ENCODE data around the gene KCNAB2. TPM values are rescaled to one million over a fixed set of nuclear protein-coding genes. Genes with fewer than 3 reads are reported as not detected.

KCNAB2 gene
- total RNA-seq, 4 donors from 2014 or later = 10.9 to 12.6 (median 11.7) TPM

GRCh38 chr1:6077919-6078318, 32.2 kb downstream of the KCNAB2 start:
- Histone ChIP-seq H3K27me3 (no peaks in the 10 kb centered on the region), H3K4me3 (no peak overlapping the region)

DNA sequence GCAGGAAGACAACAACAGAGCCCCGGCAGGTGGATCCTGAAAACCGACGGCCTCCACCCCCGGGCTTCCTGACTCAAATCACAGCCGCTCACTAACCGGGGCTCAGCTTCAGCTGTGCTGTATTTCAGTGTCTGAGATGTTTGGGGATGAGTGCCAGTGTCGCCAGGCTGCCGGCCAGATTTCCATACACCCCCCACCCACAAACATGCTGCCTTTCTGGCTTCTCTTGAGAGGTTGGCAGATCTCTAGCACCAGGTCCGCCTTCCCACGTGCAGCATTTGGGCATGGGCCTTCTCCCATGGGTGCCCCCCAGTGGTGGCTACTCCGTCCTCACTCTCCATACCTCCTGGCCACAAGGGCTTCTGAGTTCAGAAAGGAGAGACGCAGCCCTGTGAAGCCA, 34.8 kb downstream of the KCNAB2 start:
- WGBS, 2 donors (ENCODE audit: low coverage in 1 of 2) = 34 to 36% methylated on average over 4 of the region's 12 CpGs
- Histone ChIP-seq H3K27me3 (no peaks in the 10 kb centered on the region), H3K4me1 (peaks cover 0 to 31% (median 0%) of the 10 kb centered on the region in 3 donors), H3K36me3 (peaks cover 0 to 5% of the 10 kb centered on the region in 2 donors), H3K27ac (no peak overlapping the region), H3K9me3 (no peaks in the 10 kb centered on the region), H3K4me3 (no peak overlapping the region)
- no peak for ATAC-seq
- TF ChIP-seq CTCF (IDR thresholded peaks at IDR 0.05) (no peak), POLR2AphosphoS5 (IDR thresholded peaks at IDR 0.05) (no peak), POLR2A (IDR thresholded peaks at IDR 0.05) (no peak), EP300 (IDR thresholded peaks at IDR 0.05) (no peak)

More at GRCh38 chr1:6077919-6078318, 32.2 kb downstream of the KCNAB2 start:
- 96 to 100% methylated on average over 3 to 10 of the region's 16 CpGs for whole genome bisulfite sequencing, 2 donors (ENCODE audit: low coverage in 1 of 2)
- TF ChIP-seq POLR2A (IDR thresholded peaks at IDR 0.05) = no peak
- no peak for TF ChIP-seq CTCF (IDR thresholded peaks at IDR 0.05)
- TF ChIP-seq EP300 (IDR thresholded peaks at IDR 0.05) = no peak
- TF ChIP-seq POLR2AphosphoS5 (IDR thresholded peaks at IDR 0.05) = no peak
- Histone ChIP-seq H3K4me1 (peaks cover 0 to 18% (median 0%) of the 10 kb centered on the region in 3 donors), H3K36me3 (peaks cover 0 to 14% of the 10 kb centered on the region in 2 donors), H3K27ac (no peak overlapping the region), H3K9me3 (no peaks in the 10 kb centered on the region)
- ATAC-seq = no peak

DNA sequence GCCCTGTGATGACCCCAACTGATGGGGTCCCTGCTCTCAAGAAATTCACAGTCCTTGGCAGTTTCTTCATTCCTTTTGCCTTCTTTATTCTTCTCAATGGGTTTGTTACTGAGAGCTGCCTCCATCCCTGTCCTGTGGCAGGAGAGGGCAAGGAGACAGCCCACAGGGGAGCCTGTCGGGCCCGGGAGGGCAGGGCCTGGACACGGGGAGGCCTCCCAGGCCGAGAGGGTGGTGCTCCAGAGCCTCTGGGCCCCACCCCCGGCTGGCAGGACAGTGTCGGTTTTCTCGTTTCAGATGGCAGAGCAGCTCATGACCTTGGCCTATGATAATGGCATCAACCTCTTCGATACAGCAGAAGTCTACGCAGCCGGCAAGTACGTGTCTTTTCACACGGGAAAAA, 36.2 kb downstream of the KCNAB2 start:
- Histone ChIP-seq H3K27ac (no peak overlapping the region), H3K4me3 (no peak overlapping the region), H3K9me3 (no peaks in the 10 kb centered on the region), H3K36me3 (peaks cover 0 to 5% of the 10 kb centered on the region in 2 donors), H3K27me3 (no peaks in the 10 kb centered on the region), H3K4me1 (peaks cover 0 to 31% (median 0%) of the 10 kb centered on the region in 3 donors)
- WGBS, 2 donors (ENCODE audit: low coverage in 1 of 2) = 71% methylated on average over 7 of the region's 12 CpGs; no CpG with 5 or more reads in 1 of the 2 donors
- ATAC-seq = no peak
- TF ChIP-seq POLR2A (IDR thresholded peaks at IDR 0.05) = no peak
- TF ChIP-seq EP300 (IDR thresholded peaks at IDR 0.05) = no peak
- TF ChIP-seq POLR2AphosphoS5 (IDR thresholded peaks at IDR 0.05) = no peak
- no peak for TF ChIP-seq CTCF (IDR thresholded peaks at IDR 0.05)

DNA sequence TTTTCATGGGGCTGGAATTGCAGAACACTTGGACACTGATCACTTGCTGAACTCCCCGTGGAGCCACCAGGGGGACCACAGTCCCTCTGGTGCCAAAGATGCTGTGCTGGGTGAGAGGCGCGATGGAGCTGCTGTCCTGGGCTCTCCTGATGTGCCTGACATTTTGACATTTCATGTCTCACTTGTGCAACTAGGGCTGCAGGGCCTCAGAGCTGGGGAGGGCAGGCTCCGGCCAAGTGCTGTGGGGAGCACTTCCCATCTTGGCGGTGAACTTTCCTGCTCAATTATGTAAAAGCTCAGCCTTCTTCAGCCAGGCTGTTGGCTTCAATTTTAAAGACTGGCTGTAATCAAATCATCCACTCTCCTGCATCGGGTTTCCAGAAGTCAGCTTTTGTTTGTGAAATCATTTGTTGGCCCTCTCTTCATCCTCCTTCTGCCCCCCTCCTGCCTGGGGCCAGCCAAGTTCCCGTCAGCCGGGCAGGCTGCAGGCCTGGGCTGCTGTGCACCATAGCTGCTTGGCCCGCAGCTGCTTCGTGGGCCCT, 36.8 kb downstream of the KCNAB2 start:
- WGBS, 2 donors (ENCODE audit: low coverage in 1 of 2) = 6% methylated on average over 3 of the region's 10 CpGs; no CpG with 5 or more reads in 1 of the 2 donors
- Histone ChIP-seq H3K4me1 (peaks cover 0 to 31% (median 0%) of the 10 kb centered on the region in 3 donors), H3K36me3 (peaks cover 0 to 5% of the 10 kb centered on the region in 2 donors), H3K27me3 (no peaks in the 10 kb centered on the region), H3K4me3 (no peak overlapping the region), H3K27ac (no peak overlapping the region), H3K9me3 (no peaks in the 10 kb centered on the region)
- no peak for TF ChIP-seq POLR2AphosphoS5 (IDR thresholded peaks at IDR 0.05)
- peak in 2 of 4 experiments; percentile 38 to 40 for TF ChIP-seq CTCF (IDR thresholded peaks at IDR 0.05)
- ATAC-seq = peak; percentile 78

- Histone ChIP-seq H3K36me3 (peaks cover 0 to 5% of the 10 kb centered on the region in 2 donors), H3K4me3 (no peak overlapping the region), H3K27me3 (no peaks in the 10 kb centered on the region), H3K4me1 (peaks cover 0 to 31% (median 0%) of the 10 kb centered on the region in 3 donors), H3K9me3 (no peaks in the 10 kb centered on the region), H3K27ac (no peak overlapping the region)
- whole genome bisulfite sequencing, 2 donors (ENCODE audit: low coverage in 1 of 2) = no CpG with 5 or more reads among the region's 18 CpGs
- no peak for TF ChIP-seq POLR2AphosphoS5 (IDR thresholded peaks at IDR 0.05)
- TF ChIP-seq POLR2A (IDR thresholded peaks at IDR 0.05) = no peak
- TF ChIP-seq CTCF (IDR thresholded peaks at IDR 0.05) = no peak
- TF ChIP-seq EP300 (IDR thresholded peaks at IDR 0.05) = no peak
- no peak for ATAC-seq
These were observed 37.7 kb downstream of the KCNAB2 start for GRCh38 chr1:6083385-6083784.
